ENCODE data around the gene ZRANB1. TPM values are rescaled to one million over a fixed set of nuclear protein-coding genes. Genes with fewer than 3 reads are reported as not detected.

Gene ZRANB1
- total RNA-seq, 2 donors from 2014 or later = 17.9 to 28.7 TPM

GRCh38 chr10:124967255-124967654 lies 25.3 kb downstream of the ZRANB1 start:
- 85% methylated on average over 2 of the region's 2 CpGs for WGBS
- DNase-seq (ENCODE audit: low spot score) = no peak
- Histone ChIP-seq H3K9me3 (no peaks in the 10 kb centered on the region), H3K27ac (no peak overlapping the region), H3K4me1 (replicated peaks) (no peaks in the 10 kb centered on the region), H3K4me3 (no peak overlapping the region), H3K36me3 (no peaks in the 10 kb centered on the region), H3K27me3 (replicated peaks; ENCODE audit: insufficient read depth) (no peaks in the 10 kb centered on the region)
- no peak for TF ChIP-seq POLR2AphosphoS5 (IDR thresholded peaks at IDR 0.05)
- TF ChIP-seq CTCF (IDR thresholded peaks at IDR 0.05) = no peak
- no peak for TF ChIP-seq POLR2A (IDR thresholded peaks at IDR 0.05)
- intact Hi-C loops (cut with DNase I) = no loop called here

- Histone ChIP-seq H3K27me3 (replicated peaks; ENCODE audit: insufficient read depth) (no peaks in the 10 kb centered on the region), H3K9me3 (no peaks in the 10 kb centered on the region), H3K4me1 (replicated peaks) (no peaks in the 10 kb centered on the region), H3K36me3 (no peaks in the 10 kb centered on the region), H3K27ac (no peak overlapping the region), H3K4me3 (no peak overlapping the region)
- no peak for DNase-seq (ENCODE audit: low spot score)
- intact Hi-C loops (cut with DNase I) = no loop called here
- WGBS = 23% methylated on average over 2 of the region's 2 CpGs
- no peak for TF ChIP-seq POLR2A (IDR thresholded peaks at IDR 0.05)
- TF ChIP-seq POLR2AphosphoS5 (IDR thresholded peaks at IDR 0.05) = no peak
- no peak for TF ChIP-seq CTCF (IDR thresholded peaks at IDR 0.05)
Measured at GRCh38 chr10:124971276-124971675, 29.4 kb downstream of the ZRANB1 start.

DNA sequence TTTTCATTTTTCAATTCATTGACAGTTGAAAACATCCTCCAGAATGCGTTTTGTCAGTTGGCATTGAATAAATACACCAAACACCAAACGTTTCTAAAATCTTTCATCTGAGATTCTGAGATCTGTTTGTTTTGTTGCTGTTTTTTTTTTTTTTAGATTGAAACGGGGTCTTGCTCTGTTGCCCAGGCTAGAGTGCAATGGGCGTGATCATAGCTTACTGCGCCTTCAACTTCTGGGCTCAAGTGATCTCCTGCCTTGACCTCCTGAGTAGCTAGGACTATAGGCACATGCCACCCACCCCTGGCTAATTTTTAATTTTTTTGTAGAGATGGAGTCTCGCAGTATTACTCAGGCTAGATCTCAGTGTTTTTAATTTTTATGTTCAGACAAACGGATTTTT lies 30.7 kb downstream of the ZRANB1 start:
- H3K4me1 ChIP-seq (replicated peaks) = no peaks in the 10 kb centered on the region
- DNase-seq (ENCODE audit: low spot score) = no peak
- H3K36me3 ChIP-seq = no peaks in the 10 kb centered on the region
- WGBS = 82% methylated on average over 7 of the region's 7 CpGs
- H3K9me3 ChIP-seq = no peaks in the 10 kb centered on the region
- TF ChIP-seq CTCF (IDR thresholded peaks at IDR 0.05) (no peak), POLR2A (IDR thresholded peaks at IDR 0.05) (no peak), POLR2AphosphoS5 (IDR thresholded peaks at IDR 0.05) (no peak)
- intact Hi-C loops (cut with DNase I) = no loop called here
- H3K27me3 ChIP-seq (replicated peaks; ENCODE audit: insufficient read depth) = no peaks in the 10 kb centered on the region
- no peak overlapping the region for H3K4me3 ChIP-seq
- no peak overlapping the region for H3K27ac ChIP-seq

- 85% methylated on average over 5 of the region's 5 CpGs for WGBS
Measured at GRCh38 chr10:124974131-124974530, 32.2 kb downstream of the ZRANB1 start.

More at GRCh38 chr10:124974131-124974530, 32.2 kb downstream of the ZRANB1 start:
- no peaks in the 10 kb centered on the region for H3K4me1 ChIP-seq (replicated peaks)
- H3K36me3 ChIP-seq = no peaks in the 10 kb centered on the region
- TF ChIP-seq CTCF (IDR thresholded peaks at IDR 0.05) = no peak
- no peak for TF ChIP-seq POLR2AphosphoS5 (IDR thresholded peaks at IDR 0.05)
- no peak for TF ChIP-seq POLR2A (IDR thresholded peaks at IDR 0.05)
- no peaks in the 10 kb centered on the region for H3K27me3 ChIP-seq (replicated peaks; ENCODE audit: insufficient read depth)
- DNase-seq (ENCODE audit: low spot score) = no peak
- H3K9me3 ChIP-seq = no peaks in the 10 kb centered on the region
- no peak overlapping the region for H3K4me3 ChIP-seq
- no peak overlapping the region for H3K27ac ChIP-seq
- intact Hi-C loops (cut with DNase I) = no loop called here

Data from prostate gland (tissue), 2 donors.